ENCODE measurements around the gene NHSL2.

GRCh38 chrX:72182924-72183323 lies 272.3 kb downstream of the NHSL2 start:
- no peak for TF ChIP-seq CTCF (IDR thresholded peaks at IDR 0.05; ENCODE audit: low read depth, low read length)
- TF ChIP-seq MYC (IDR thresholded peaks at IDR 0.05; ENCODE audit: low read depth, low read length) = no peak
- no peak for TF ChIP-seq POLR2A (IDR thresholded peaks at IDR 0.05; ENCODE audit: extremely low read depth, insufficient read length)
- TF ChIP-seq, protein P1, sequence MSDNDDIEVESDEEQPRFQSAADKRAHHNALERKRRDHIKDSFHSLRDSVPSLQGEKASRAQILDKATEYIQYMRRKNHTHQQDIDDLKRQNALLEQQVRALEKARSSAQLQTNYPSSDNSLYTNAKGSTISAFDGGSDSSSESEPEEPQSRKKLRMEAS (IDR thresholded peaks at IDR 0.05; ENCODE audit: low read depth, low read length) = no peak

Measured in NB4 (cell line).